GM18951 (cell line): ENCODE measurements around the gene CIC.

ENCODE experiments used
- POLR2A ChIP-seq: IDR thresholded peaks from 4 replicates; pipeline ENCODE4 v1.6.1; 2011; ENCODE audit warnings: mild to moderate bottlenecking; ENCODE audit not compliant: insufficient read length, insufficient read depth; ENCODE audit errors: extremely low read depth
- in situ Hi-C: fragments of 300-500 bp; cut with MboI; formaldehyde crosslinking; loops from one replicate; pipeline ENCODE4 v1.12.0; 2022; ENCODE audit warnings: low sequenced_read_pairs, mixed read lengths, inconsistent platforms; ENCODE audit not compliant: unreplicated experiment

The CIC gene

GRCh38 chr19:42293540-42293939 is 24.5 kb downstream of the CIC start:
- in situ Hi-C loops: loop anchor here (25.0 kb wide), 1 partner anchor 181 kb away; no protein-coding TSS in a partner anchor

GRCh38 chr19:42293948-42294347 is 24.9 kb downstream of the CIC start:
- no peak for TF ChIP-seq POLR2A
- in situ Hi-C loops: loop anchor here (25.0 kb wide), 1 partner anchor 182 kb away; no protein-coding TSS in a partner anchor

More at GRCh38 chr19:42293540-42293939, 24.5 kb downstream of the CIC start:
- no peak for TF ChIP-seq POLR2A

GRCh38 chr19:42294471-42295137 is 25.6 kb downstream of the CIC start:
- in situ Hi-C loops: loop anchor here (25.0 kb wide), 1 partner anchor 182 kb away; no protein-coding TSS in a partner anchor

GRCh38 chr19:42295342-42295741 is 26.3 kb downstream of the CIC start:
- in situ Hi-C loops: loop anchor here (25.0 kb wide), 1 partner anchor 183 kb away; no protein-coding TSS in a partner anchor
- no peak for TF ChIP-seq POLR2A

More at GRCh38 chr19:42294471-42295137, 25.6 kb downstream of the CIC start:
- TF ChIP-seq POLR2A: no peak

- in situ Hi-C loops: loop anchor here (25.0 kb wide), 1 partner anchor 184 kb away; no protein-coding TSS in a partner anchor
- no peak for TF ChIP-seq POLR2A
These were observed 26.9 kb downstream of the CIC start for GRCh38 chr19:42295831-42296525.

GRCh38 chr19:42297039-42297438 is 28.0 kb downstream of the CIC start:
- in situ Hi-C loops: loop anchor here (25.0 kb wide), 1 partner anchor 185 kb away; no protein-coding TSS in a partner anchor
- TF ChIP-seq POLR2A: no peak

GRCh38 chr19:42301646-42302203 is 32.7 kb downstream of the CIC start, which contains the start of gene PRR19:
PRR19 (plus strand) TSS chr19:42302132; CDS start chr19:42309585, 7,453 bp downstream.
- no peak for TF ChIP-seq POLR2A
- in situ Hi-C loops: no loop called here

- in situ Hi-C loops: no loop called here
These were observed 34.0 kb downstream of the CIC start for GRCh38 chr19:42303101-42303464.

GRCh38 chr19:42303876-42304275 is 34.8 kb downstream of the CIC start:
- in situ Hi-C loops: no loop called here
- TF ChIP-seq POLR2A: no peak

More at GRCh38 chr19:42303101-42303464, 34.0 kb downstream of the CIC start:
- no peak for TF ChIP-seq POLR2A

- TF ChIP-seq POLR2A: no peak
- in situ Hi-C loops: no loop called here
These were observed 37.6 kb downstream of the CIC start for GRCh38 chr19:42306646-42307045.

GRCh38 chr19:42309686-42310085 is 40.6 kb downstream of the CIC start:
- no peak for TF ChIP-seq POLR2A
- in situ Hi-C loops: no loop called here

GRCh38 chr19:42311657-42312056 is 42.6 kb downstream of the CIC start:
- in situ Hi-C loops: no loop called here

GRCh38 chr19:42312370-42312769 is 43.3 kb downstream of the CIC start:
- in situ Hi-C loops: no loop called here
- TF ChIP-seq POLR2A: no peak

More at GRCh38 chr19:42311657-42312056, 42.6 kb downstream of the CIC start:
- TF ChIP-seq POLR2A: no peak
